HG03432 (cell line): ENCODE results near the gene BHLHA9.

Experiments used
- ATAC-seq: cut with Tn5 transposase; IDR thresholded peaks from one replicate; pipeline ENCODE4 v1.9.1; 2021; ENCODE audit warnings: mild to moderate bottlenecking, moderate library complexity; ENCODE audit not compliant: unreplicated experiment

Gene BHLHA9

DNA sequence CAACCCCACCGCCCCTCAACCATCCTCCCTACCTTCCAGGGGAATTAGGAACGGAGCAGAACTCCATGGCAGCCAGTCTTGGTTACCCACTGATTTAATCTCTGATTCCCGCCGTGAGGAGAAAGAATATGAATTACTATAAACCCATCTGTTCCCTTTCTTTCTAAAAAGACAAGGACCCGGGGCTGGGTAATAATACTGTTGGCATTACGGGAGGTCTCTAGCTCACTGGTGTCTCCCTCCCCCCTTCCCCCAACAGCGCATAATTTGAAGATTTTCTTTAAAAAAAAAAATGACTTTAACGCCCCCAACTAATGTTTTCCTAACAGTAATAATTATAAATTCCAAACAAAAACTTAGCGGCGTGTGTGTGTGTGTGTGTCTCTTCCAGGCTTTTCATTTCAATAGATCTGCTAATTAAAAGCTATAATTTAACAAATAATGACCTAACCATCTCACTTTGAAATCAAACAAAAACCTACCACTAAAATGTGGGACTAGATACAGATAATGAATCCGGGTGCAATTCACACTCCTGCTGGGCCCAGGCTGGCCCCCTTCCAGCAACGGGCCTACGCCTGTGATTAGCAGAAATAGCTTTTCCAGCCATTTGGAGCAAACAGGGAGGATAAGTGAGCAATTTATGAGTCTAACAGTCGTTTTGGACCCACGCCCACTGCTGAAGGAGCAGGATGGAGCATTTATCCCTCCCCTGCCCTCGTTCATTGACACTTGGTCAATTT, 18.2 kb upstream of the BHLHA9 start:
- no peak for ATAC-seq

GRCh38 chr17:1255041-1255440, 15.2 kb upstream of the BHLHA9 start:
- no peak for ATAC-seq

DNA sequence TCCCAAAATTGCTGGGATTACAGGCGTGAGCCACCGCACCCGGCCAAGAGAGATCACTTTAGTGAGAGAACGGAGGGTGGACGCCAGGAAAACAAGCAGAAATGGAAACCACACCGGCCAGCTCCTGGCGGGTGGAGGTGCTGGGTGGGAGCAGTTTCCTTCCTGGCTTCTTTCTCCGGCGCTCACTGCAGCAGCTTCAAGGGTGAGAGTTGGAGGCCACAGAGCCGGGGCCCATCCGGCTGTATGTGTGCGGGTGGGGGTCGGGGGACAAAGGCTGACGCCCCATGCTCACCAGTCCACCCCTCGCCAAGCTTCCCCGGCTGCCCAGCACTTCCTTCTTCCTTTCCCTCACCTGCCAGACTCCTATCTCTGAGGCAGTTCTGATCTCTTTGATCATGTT, 13.5 kb upstream of the BHLHA9 start:
- no peak for ATAC-seq

DNA sequence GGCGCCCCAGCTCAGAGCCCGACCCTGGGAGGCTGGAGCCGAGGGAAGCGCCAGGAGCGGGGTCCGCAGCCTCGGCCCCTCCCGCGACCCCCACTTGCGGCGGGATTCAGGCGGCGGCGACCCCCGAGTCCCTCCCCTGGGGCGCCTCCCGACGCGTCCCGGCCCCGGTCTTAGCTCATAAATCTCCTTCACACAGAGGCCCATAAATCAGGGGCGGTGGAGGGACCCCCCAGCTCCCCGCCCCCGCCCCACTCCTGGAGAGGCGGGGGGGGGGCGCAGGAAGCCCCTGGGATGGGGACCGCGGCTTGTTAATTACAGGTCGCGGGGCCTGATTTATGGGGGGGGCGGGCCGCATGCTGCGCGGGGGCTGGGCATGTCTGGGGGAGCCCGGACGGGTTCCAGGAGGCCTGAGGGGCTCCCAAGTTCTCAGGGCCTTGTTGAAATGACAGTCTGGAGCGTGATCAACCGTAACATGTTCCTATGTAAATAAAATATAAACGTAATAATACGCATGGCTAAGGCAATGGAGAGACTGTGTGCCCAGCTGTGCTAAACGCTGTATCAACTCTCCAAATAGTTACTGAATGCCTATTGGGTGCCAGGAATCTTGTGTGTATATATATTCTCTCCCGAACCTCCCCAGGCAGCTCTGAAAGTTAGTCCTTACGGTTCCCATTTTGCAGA, 10.0 kb upstream of the BHLHA9 start:
- ATAC-seq, result no peak

DNA sequence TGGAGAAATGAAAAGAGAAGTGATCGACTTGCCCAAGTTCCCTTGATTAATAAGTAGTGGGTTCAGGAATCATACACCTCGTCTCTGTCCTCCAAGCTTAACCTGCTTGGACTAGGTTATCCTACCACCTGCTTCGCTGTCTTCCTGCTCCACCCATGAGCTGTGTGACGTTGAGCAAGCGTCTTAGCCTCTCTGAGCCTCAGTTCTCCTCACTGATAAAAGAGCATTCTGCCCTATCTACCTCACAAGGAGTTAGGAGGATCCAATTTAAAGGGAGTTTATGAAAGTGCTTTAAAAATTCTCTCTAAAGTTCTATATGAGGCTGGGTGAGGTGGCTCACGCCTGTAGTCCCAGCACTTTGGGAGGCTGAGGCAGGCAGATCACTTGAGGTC, 9.5 kb upstream of the BHLHA9 start:
- no peak for ATAC-seq

- no peak for ATAC-seq
These were observed 6.0 kb upstream of the BHLHA9 start for GRCh38 chr17:1264196-1264595.

- no peak for ATAC-seq
These were observed 2.7 kb upstream of the BHLHA9 start for GRCh38 chr17:1267471-1267943.

DNA sequence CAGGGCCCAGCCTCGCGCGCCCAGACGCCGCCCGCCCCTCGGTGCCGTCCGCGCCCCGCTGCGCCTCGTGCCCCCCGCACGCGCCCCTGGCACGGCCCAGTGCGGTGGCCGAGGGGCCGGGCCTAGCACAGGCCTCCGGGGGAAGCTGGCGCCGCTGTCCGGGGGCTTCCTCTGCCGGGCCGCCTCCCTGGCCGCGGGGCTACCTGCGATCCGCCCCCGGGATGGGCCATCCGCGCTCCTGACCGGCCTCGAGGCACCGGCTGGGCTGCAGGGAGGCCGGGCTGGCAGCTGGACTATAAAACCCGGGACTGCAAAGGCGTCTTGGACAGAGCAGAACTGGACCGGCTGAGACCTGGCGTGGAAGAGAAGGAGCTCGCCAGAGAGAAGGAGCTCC, 783 bp downstream of the BHLHA9 start:
- ATAC-seq, result no peak

GRCh38 chr17:1271441-1271840, 1.2 kb downstream of the BHLHA9 start:
- no peak for ATAC-seq

DNA sequence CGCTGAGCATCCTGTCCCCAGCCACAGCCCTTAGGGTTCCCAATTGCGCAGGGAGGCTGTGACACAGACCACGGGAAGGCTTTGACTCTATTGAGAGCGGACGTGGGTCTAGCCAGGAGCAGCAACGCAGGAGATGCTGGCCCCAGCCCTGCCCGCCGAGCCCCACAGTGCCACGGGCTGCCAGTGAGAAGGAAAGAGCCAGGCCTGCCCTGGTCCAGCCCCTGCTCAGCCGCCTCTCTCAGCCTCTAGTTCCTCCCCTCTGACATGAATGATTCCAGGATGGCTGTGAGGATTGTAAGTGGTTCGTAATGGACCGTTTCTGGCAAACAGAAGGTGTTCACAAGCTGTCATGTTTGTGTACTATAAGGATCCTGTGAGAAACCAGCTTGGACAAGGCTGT, 2.5 kb downstream of the BHLHA9 start:
- ATAC-seq, result no peak

DNA sequence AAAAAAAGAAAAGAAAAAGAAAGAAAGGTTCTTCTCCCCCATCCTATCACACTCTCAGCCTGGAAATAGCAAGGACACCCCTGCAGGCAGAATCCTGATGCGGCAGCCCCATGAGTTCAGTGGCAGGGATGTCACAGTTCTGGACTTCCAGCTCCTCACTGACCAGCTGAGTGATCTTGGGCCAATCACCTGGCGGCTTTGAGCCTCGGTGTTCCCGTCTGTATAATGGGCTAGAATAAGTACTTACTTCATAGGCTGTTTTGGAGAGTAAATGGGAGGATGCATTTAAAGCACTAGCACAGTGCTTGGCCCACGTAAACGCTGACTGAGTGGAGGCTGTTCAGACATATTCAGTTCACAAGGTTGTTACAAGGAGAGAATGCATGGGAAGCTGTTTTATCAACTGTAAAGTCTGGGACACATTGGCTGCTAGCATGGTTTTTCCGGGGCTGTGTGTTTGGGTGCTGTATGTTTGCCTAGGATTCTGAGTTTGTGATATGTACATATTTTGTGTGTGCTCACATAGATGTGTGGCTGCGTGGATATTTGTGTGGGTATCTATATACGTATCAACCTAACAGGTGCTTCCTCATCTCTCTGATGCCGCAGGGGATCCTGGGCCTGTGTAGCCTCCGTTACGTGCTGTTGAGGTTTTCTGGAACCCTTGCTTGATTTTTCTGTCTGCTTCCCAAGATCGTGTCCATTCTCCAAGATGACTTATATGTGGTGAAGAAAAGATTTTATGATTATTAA, 3.4 kb downstream of the BHLHA9 start:
- ATAC-seq, result no peak

- ATAC-seq, result no peak
These were observed 4.0 kb downstream of the BHLHA9 start for GRCh38 chr17:1274245-1274608.

- no peak for ATAC-seq
These were observed 5.1 kb downstream of the BHLHA9 start for GRCh38 chr17:1275205-1275961.

- ATAC-seq, result no peak
These were observed 5.9 kb downstream of the BHLHA9 start for GRCh38 chr17:1275962-1276736.

GRCh38 chr17:1280652-1281051, 10.4 kb downstream of the BHLHA9 start:
- no peak for ATAC-seq

GRCh38 chr17:1286379-1287106, 16.3 kb downstream of the BHLHA9 start:
- no peak for ATAC-seq

- ATAC-seq, result no peak
These were observed 19.5 kb downstream of the BHLHA9 start for GRCh38 chr17:1289695-1290094.

GRCh38 chr17:1290676-1291075, 20.4 kb downstream of the BHLHA9 start:
- no peak for ATAC-seq

DNA sequence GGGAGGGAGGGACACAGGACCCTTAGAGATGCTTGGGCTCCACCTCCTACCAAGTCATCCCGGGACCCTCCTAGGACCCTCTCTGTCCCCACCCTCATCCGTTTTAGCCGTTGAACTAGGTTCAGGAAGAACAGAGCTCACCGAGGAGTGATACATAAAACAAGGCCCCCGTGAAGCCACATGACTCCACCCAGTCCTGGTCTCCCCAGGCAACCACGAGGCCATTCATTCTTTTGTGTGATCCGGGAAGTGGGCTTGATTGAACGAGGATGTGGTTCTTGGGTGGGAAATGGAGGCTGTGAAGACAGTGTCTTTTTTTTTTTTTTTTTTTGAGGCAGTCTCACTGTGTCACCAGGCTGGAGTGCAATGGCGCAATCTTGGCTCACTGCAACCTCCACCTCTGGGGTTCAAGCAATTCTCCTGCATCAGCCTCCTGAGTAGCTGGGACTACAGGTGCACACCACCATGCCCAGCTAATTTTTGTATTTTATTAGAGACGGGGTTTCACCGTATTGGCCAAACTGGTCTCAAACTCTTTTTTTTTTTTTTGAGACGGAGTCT, 24.0 kb downstream of the BHLHA9 start:
- ATAC-seq, result no peak
